ENCODE measurements around the gene TNFSF4. TPM values are rescaled to one million over a fixed set of nuclear protein-coding genes. Genes with fewer than 3 reads are reported as not detected.

Gene TNFSF4
- total RNA-seq, 1 donor from 2014 or later = 0.34 TPM

DNA sequence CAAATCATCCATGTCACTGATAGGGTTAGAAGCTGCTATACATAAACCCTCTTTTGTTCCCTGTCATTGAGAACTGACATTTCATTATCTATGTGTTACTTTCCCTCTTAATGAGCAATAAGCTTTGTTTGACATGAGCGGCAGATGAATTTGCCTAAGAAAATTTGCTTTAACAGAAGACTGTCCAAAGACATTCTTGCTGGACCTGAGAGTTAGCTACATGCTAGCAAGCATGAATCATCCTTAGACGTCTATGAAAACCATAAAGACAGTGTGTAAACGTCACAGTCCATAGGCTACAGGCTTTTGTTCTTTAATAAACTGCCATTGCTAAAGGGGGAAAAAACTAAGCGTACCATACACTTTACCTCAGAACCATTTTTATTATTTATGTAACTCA, 73.1 kb downstream of the TNFSF4 start:
- Mint-ChIP-seq H3K27me3 (ENCODE audit: unreplicated experiment) (peaks cover 1% of the 10 kb centered on the region), H3K4me3 (ENCODE audit: unreplicated experiment) (no peak overlapping the region), H3K4me1 (ENCODE audit: low read depth, unreplicated experiment) (no peaks in the 10 kb centered on the region), H3K36me3 (ENCODE audit: unreplicated experiment) (no peaks in the 10 kb centered on the region), H3K9me3 (ENCODE audit: unreplicated experiment) (no peaks in the 10 kb centered on the region), H3K27ac (ENCODE audit: unreplicated experiment) (no peak overlapping the region)
- TF ChIP-seq, protein P1, sequence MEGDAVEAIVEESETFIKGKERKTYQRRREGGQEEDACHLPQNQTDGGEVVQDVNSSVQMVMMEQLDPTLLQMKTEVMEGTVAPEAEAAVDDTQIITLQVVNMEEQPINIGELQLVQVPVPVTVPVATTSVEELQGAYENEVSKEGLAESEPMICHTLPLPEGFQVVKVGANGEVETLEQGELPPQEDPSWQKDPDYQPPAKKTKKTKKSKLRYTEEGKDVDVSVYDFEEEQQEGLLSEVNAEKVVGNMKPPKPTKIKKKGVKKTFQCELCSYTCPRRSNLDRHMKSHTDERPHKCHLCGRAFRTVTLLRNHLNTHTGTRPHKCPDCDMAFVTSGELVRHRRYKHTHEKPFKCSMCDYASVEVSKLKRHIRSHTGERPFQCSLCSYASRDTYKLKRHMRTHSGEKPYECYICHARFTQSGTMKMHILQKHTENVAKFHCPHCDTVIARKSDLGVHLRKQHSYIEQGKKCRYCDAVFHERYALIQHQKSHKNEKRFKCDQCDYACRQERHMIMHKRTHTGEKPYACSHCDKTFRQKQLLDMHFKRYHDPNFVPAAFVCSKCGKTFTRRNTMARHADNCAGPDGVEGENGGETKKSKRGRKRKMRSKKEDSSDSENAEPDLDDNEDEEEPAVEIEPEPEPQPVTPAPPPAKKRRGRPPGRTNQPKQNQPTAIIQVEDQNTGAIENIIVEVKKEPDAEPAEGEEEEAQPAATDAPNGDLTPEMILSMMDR (IDR thresholded peaks at IDR 0.05; ENCODE audit: partially characterized antibody, unreplicated experiment) = no peak
- no peak for DNase-seq

Other genes starting within 250 kb of the TNFSF4 start
- gene TNFSF18, start 156.4 kb downstream of the TNFSF4 start, total RNA-seq (ENCODE audit: unreplicated experiment) = not detected